Measurements from ENCODE around the gene CCDC188.

- TF ChIP-seq EZH2 (IDR thresholded peaks at IDR 0.05), result no peak
- no peak for TF ChIP-seq POLR2AphosphoS5 (IDR thresholded peaks at IDR 0.05; ENCODE audit: borderline replicate concordance, low read depth, low read length)
Observed at GRCh38 chr22:20164863-20165262, 14.0 kb upstream of the CCDC188 start.
